MM.1S (cell line): ENCODE results near the gene CLSTN1.

ENCODE experiments used
- EZH2 ChIP-seq: fragments of 300-600 bp; sonication (generic); optimal IDR thresholded peaks from 2 replicates; pipeline ENCODE3; 2017; ENCODE audit warnings: low read depth, mild to moderate bottlenecking, antibody characterized with exemption, low read length, mixed read lengths
- TF ChIP-seq, protein P1 (sequence below): fragments of 300-600 bp; sonication (generic); IDR thresholded peaks from 2 replicates; pipeline ENCODE4 v1.5.1; 2016; ENCODE audit warnings: antibody characterized with exemption, low read length, mixed read lengths

DNA sequence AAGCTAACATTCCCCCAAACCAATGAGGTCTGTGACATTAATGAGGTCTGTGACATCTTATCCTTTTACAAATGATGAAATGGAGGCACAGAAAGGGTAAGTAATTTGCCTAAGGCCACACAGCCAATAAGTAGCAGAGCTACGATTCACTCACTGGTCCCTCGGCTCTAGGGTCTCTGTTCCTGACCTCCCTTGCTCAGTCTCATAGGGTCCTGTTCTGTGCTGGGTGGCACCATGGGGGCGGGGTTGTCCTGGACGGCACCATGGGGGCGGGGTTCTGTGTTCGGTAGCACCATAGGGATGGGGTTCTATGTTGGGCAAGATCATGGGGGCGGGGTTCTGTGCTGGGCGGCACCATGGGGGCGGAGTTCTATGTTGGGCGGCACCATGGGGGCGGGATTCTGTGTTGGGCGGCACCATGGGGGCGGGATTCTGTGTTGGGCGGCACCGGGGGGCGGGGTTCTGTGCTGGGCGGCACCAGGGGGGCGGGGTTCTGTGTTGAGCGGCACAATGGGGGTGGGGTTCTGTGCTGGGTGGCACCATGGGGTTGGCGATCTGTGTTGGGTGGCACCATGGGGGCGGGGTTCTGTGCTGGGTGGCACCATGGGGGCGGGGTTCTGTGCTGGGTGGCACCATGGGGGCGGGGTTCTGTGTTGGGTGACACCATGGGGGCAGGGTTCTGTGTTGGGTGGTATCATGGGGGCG lies 55.6 kb downstream of the CLSTN1 start:
- TF ChIP-seq, protein P1, sequence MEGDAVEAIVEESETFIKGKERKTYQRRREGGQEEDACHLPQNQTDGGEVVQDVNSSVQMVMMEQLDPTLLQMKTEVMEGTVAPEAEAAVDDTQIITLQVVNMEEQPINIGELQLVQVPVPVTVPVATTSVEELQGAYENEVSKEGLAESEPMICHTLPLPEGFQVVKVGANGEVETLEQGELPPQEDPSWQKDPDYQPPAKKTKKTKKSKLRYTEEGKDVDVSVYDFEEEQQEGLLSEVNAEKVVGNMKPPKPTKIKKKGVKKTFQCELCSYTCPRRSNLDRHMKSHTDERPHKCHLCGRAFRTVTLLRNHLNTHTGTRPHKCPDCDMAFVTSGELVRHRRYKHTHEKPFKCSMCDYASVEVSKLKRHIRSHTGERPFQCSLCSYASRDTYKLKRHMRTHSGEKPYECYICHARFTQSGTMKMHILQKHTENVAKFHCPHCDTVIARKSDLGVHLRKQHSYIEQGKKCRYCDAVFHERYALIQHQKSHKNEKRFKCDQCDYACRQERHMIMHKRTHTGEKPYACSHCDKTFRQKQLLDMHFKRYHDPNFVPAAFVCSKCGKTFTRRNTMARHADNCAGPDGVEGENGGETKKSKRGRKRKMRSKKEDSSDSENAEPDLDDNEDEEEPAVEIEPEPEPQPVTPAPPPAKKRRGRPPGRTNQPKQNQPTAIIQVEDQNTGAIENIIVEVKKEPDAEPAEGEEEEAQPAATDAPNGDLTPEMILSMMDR: no peak
- no peak for TF ChIP-seq EZH2
